ENCODE results near the gene CDKN2B-AS1.
A peak's percentile ranks its signal among the peaks of the same experiment; 100 is the strongest.

The CDKN2B-AS1 gene

DNA sequence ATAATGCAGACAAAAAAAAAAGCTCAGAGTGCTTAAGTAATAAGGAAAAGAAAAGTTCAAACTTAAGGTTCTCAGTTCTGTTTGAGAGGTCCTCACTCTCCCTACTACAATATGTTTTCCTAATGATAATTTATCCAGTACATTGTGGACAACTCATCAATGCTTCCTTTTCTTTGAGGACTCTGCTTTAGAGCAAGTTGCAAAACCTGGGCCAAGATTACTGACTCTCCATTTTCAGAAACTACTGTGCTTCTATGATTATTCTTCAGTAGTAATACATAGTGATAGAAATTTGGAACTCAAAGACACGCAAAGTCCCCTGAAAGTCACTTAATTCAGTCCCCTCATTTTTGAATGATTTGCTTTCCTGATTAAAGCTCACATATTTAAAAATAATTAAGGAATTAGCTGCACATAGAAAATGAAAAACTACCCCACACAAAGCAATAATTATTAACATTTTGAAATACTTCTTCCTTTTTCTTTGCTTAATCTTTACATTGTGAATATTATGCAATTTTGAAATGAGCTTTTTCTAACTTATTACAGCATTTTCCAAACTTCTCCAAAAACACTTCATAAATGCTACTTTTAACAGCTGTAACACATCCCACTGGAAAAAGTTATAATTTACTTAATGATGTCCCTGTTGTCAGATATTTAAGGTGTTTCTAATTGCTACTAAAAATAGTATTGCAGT lies 11.6 kb upstream of the CDKN2B-AS1 start:
- DNase-seq = no peak

DNA sequence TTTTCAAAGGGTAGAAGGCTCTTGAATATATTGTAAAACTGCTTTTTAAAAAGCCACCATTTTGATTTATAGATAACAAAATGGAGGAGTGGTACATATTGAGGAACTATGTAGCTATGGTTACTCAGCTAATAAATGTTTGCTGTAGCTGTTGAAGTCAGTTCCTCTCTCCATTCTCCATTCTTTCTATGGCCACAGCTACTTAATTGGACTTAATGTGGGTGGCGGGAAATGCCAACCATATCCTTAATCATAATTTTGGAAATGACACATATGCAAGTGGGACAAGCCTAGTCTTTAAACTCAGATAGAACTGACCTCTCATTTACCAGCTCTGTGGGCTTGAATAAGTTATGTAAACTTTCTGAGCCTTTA lies 11.0 kb upstream of the CDKN2B-AS1 start:
- no peak for DNase-seq

DNA sequence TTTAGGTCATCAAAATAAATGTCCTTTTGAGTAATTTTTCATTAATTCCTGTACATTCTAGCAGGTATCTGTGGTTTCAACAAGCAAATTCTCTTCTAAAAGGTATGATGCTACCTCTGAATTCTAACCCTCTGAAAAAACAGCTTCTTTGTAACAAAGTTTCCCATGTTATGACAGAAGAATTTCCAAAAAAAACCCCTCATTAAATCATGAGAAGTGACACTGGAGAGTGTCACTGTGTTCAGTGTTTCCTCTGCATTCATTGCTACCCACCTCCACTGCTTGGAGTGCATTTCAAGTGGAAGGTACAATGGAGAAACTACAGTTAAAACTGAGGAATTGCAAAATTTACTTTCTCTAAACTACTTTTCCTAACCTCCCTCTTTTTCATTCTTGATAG lies 10.5 kb upstream of the CDKN2B-AS1 start:
- DNase-seq = no peak

DNA sequence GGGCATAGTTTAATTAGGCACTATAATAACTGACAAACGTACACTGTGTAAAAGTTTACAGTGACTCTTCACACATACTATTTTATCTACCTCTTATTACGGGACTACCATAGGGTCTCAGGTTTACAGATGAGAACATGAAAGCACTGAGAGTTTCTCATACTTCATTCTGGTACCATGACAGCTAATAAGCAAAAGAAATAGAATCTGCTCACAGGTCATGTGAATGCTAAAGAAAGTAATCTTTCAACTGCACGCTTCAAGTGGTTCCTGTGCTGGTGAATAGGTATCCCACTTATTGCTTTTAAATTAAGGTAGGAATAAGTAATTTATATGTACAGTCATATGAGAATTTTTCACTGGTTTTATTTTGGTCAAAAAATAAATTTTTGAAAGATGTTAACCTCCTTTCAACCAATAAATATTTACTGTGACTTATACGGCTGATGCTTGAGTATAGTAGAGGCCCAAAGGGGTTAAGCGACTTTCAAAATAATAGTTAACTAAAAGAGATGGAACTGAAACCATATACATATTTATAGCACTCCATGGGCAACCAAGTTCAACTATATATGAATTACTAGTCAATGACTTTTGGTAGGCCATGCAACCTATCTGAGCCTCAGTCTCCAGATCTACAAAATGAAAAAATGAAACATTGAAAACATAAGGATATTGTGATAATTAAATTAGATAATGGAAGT lies 8.5 kb upstream of the CDKN2B-AS1 start:
- no peak for DNase-seq

DNA sequence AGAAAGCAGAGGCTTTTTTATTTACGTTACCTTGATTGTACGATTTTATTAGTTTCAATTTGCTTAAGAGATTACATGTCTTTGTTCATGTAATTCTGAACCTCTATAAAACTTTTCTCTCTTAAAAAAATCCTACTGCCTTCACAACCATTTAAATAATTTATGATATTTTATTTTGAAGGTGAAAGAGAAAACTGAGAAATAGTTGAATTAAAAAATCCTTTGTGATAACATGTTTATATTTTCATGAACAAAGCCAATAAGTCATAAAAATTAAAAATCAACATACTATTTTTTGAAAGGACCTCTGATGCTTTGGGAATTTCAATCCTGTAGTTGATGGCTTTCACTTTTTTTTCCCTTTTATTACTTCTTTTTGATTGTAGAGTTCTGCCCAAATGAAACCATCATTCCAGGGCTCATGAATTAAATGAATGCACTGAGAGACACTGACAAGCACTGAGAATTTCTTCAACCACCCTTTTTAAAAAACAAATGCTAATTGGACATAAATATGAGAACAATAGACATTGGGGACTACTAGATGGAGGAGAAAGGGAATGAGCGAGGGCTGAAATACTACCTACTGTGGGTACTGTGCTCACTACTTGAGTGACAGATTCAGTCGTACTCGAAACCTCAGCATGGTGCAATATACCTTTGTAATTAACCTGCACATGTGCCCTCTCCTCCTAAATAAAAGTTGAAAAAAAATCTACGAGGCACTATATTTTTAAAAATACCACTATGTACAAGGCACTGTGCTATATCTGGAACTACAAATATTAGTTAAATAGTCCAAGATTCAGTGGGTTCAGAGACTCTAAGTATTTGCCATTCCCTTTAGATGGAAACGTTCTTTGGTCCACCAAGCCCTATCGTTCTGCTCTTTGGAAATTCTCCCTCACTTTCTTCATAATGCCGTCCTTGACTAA lies 6.3 kb upstream of the CDKN2B-AS1 start:
- no peak for DNase-seq

DNA sequence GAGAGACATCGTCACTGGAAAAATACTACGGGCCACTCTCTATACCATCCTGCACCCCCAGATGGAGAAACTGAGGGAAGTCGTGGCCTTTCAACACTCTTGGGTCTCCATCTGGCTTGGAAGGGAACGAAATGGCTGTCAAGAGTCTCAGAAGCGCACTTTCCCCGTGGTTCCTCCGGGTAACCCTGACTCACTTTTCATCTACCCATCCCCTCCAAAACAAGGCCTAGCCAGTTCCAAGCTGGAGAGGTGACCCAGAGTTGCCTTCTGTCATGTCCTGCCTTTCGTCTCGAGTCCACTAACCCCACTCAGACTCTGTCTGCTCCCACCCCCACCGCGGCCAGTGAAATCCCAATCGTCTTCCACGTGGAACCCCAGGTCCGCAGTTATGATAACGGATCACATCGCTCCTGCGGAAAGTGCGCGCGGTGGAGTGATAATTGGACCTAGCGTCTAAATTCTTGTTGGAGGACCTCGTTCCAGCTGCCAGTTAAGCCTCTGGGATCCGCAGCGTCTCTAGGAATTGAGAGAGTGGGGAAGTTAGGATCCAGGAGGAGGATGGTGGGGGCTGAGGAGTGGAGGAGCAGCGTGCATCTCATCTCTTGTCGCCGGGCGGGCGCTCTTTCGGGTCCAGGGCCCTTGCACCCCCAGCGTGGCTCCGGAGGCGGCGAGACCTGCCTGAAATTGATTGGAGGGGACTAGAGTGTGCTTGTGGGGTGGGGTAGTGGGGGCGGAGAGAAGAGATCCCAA lies 5.0 kb upstream of the CDKN2B-AS1 start:
- no peak for DNase-seq

DNA sequence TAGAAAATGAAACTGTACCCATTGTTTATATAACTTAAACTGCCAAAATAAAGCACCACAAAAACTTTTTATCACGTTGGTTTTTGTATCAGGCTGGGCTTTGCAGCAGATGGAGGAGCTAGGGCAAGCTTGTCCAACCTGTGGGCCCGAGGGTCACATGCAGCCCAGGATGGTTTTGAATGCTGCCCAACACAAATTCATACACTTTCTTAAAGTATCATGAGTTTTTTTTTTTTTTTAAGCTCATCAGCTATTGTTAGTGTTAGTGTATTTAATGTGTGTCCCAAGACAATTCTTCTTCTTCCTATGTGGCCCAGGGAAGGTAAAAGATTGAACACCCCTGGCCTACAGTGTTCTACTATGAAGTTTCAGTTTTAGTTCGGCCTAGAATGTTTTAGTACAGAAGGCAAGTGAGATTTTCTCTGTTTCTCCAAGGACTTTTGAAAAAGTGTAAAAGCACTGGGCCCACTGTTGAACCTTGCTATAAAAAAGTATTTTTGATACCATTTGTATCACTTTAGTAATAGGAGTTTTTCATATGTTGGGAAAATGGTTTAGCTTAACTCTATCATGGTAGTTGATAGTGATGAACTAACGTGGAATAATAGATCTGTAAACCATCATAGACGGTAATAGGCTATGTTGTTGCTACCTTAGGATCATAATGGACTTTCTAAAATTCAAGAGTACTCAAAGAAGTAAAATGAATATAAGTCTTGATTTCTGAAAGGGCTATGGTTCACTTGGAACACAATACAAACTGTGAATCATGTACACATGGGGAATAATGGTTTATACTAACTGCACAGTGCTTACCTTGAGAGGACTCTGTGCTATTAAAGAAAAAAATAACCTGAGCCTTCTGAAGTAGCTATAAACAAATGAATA lies 3.3 kb upstream of the CDKN2B-AS1 start:
- DNase-seq = no peak

DNA sequence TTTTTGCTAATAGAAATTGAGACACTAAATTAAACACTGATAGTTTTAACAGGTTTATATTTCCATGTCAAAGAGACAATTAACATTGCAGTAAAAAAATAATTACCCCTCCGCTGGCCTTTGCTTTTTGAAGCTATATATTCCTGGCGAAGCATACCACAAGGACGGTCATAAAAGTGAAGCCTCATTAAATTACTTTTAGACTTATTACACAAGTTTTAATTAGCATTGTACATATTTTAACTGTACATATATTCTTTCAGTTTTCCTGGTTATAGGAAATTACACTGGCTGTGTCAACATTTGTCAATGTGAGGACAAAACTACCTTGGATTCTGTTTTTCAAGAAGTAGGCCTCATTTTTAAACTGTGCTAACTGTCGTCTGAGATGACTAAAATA lies 1.6 kb upstream of the CDKN2B-AS1 start:
- no peak for DNase-seq

DNA sequence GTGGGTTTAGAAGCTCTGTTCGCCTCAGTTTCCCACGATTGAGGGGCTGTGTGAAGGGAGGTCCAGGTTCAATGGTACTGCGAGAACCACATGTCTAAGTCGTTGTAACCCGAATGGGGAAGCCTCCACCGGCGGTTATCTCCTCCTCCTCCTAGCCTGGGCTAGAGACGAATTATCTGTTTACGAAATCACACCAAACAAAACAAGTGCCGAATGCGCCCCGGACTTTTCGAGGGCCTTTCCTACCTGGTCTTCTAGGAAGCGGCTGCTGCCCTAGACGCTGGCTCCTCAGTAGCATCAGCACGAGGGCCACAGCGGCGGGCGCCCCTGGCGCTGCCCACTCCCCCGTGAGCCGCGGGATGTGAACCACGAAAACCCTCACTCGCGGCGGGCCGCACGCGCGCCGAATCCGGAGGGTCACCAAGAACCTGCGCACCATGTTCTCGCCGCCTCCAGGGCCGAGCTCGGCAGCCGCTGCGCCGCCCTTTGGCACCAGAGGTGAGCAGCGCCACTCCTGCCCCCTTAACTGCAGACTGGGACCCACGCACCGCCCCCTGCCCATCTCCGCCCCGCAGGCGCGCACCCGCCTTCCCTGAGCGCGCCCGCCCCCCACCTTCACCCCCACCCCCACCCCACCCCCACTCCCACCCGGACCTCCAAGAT lies 567 bp upstream of the CDKN2B-AS1 start, which contains the start of gene CDKN2A:
CDKN2A (minus strand) TSS at position 500 of the 663 bp plus-strand sequence.
- DNase-seq = peak; percentile 75

DNA sequence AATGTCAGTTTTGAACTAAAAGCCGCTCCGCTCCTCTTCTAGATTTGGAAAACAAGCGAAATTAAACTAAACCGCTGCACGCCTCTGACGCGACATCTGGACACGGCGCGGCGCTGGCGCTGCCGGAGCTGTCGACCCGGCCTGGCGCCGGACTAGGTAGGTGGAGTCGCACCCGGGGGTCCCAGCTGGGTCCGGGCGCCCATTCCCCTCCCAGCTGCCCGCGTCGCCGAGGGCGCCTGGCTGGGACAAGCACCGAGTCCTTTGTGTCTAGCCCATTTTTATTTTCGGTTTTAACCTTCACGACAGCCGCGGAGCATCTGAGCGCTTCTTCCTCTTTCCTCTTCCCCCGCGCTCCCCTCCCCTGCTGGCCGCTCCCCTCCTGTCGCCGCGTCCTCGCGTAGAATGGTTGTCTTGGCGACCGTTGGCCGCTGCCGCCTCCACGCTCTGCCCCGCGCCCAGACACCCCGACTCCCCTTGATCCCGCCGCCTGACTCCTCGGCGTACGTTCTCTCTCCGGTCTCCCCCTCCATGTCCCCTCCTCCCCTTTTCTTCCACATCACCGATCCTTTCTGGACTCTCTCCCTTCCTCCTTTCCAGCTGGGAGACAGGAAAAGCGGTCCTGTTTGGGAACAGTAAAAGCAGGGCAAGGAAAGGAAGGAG lies 545 bp downstream of the CDKN2B-AS1 start:
- DNase-seq = peak; percentile 78

DNA sequence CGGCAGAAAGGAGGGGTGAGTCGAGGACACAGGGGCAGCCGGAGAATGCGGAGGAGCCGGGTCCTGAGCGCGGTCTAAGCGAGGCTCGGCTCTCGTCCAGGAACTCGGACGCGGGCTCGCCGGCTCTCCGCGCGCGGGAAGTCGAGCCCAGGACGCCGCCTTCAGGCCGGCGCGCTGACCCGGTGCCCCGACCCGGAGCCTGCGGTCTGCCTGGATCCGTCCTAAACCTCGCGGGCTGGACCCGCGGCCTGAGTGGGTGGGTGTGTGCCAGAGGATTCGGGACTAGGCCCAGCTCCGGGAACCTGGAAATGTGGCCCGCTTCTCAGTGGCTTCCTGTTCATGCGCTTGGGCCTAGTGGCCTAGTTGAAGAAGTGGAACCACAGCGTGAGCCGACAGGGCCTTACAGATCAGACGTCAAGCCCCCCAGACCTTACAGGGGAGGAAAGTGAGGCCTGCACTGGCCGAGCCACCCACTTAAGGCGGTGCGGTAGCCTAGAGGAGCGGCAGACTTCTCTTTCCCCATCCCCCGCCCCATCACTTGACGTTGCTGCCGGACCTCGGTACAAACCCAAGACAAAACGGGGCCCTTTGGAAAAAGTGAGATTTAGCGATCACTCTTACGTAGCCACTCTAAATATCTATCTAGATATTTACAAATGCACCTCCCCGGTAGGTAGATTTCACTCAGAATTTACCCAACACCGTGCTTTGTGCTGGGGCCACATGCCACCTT lies 1.2 kb downstream of the CDKN2B-AS1 start:
- DNase-seq = peak; percentile 59

DNA sequence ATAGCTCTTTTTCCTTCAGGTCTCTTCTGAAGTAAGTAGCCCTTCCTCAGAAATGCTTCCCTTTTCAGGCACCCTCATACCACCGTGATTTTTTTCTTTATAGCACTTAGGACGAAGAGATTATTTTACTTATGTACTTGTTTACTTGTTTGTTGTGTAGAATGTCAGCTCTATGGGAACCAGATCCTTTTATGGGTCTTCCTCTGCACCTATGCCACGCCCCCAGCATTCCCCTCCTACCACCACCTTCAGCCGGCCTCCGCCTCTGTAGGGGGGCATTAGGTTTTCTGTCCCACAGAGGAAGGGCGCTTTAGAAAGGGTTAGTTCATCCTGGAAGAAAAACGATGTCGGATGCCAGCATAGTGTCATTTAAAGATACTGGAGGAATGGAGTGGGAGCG lies 1.8 kb downstream of the CDKN2B-AS1 start:
- no peak for DNase-seq

DNA sequence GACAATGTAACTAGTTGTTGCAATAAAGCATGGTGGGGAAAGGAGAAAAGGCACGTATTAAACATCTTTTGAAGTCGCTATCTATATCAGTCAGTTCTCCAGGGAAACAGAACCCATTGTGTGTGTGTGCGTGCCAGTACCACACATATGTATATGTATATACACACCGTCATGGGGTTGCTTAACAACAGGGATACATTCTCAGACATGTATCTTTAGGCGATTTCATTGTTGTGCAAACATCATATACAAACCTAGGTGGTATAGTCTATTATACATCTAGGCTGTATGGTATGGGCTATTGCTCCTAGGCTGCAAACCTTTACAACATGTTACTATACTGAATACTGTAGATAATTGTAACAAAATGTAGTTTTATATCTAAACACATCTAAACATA lies 2.3 kb downstream of the CDKN2B-AS1 start:
- DNase-seq = no peak

DNA sequence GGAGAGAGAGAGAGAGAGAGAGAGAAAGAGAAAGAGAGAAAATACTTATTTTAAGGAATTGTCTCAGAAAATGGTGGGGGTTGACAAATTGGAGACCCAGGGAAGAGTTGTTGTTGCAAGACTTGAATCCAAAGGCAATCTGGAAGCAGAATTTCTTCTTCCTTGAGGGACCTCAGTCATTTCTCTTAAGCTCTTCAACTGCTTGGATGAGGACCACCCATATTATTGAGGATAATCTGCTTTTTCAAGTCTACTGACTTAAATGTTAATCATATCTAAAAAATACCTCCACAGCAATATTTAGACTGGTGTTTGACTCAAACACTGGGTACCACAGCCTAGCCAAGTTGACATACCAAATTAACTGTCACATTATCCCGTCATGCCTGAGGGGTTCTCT lies 2.9 kb downstream of the CDKN2B-AS1 start:
- no peak for DNase-seq

DNA sequence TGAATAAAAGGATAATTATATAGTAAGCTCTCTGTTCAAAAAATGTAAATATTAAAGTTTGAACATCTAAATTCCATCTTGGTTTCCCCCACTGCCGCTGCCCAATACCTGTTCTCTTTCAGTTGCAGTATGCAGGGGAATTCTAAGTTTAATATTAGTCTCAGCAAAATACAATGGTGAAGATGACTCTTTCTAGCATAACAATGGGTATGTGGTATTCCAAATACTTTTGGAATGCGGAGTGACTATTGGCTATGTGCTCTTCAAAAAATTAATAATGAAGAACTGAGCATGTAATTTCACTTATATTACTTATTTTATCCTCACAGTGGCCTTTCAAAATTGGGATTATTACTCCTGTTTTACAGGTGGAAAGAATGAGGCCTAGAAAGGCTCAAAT lies 3.4 kb downstream of the CDKN2B-AS1 start:
- DNase-seq = no peak

DNA sequence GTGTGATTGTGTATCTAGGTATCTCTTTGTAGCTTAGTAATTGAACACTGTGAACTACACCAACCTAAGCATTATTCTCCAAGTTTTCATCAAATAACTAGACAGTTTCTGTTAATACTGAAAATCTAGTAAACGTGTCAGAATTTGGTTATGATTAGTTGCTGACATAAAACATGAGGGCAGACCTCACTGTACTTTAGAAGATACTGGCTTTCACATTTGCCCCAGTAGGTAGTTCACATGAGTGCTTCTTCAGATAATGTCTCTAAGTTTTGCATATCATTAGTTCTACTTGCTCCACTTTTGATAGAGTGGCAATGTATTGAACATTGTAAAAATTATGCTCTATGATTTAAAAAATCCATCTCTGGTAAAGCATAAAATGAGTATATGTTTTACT lies 7.4 kb downstream of the CDKN2B-AS1 start:
- DNase-seq = no peak

DNA sequence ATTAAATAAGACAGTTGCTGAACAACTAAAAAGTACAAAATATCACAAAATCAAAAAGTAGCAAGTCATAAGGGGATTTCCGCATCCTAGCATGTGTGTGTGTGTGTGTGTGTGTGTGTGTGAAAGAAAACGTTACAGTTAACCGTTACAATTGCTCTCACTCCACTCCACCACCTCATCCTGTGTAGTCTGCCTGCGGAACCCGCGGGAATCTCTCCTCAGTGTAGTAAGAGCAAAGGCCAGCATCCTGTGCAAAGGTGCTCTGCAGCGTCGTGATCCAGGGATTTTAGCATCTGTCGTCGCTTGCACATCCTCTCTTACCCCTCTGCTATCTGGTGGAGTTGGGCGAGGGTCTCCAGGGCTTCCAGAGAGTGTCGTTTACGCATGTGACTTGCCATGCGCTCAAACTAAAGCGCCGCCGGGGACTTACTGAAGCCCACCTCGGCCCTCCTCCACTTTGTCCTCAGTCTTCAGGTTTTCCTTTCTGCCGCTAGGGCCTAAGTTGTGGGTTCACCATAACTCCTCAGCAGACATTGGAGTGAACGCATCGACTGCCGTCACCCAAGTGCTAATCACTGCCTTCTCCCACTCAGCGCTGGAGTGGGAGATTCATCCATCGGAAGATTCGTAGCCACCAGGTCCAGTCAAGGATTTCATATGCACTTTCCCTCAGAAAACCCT lies 10.6 kb downstream of the CDKN2B-AS1 start:
- DNase-seq = no peak

DNA sequence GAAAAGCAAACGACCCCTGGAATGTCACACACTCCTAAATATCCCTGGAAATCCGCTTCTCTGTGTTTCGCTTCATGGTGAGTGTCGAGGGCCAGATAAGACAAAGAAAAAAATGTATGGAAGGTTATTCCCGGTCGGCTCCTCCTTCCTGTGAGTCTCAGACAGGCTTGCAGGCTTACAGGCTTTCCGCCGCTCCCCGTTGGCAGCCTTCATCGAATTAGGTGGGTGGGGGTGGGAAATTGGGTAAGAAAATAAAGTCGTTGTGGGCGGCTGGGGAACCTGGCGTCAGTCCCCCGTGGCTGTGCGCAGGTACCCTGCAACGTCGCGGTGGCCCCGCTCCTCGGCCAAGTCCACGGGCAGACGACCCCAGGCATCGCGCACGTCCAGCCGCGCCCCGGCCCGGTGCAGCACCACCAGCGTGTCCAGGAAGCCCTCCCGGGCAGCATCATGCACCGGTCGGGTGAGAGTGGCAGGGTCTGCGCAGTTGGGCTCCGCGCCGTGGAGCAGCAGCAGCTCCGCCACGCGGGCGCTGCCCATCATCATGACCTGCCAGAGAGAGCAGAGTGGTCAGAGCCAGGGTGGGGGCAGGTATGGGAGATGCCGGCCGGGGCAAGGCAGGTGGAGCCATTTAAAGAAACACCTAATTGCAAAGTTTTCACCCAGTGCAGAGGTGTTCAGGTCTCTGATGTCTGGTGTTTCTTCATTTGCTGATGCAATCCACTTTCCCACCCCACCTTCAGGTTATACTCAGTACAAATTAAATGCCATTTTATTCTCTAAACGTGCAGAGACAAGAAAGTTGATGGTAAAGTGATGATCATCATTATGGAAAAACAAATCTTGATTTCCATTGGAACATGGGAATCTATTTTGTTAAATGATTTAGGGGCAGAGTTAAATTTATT lies 11.4 kb downstream of the CDKN2B-AS1 start:
- DNase-seq = no peak

All from activated CD8-positive, alpha-beta memory T cell treated with anti-CD3 and anti-CD28 coated beads, Interleukin-2, amount 50 U/mL, for 48 hours (primary cell).